Nephron progenitor cell (in vitro differentiated cells): Measurements from ENCODE around the gene TMEM87B.

Experiments
- DNase-seq: peaks from one replicate; pipeline ENCODE4 v3.0.0; 2021
- H3K27ac Mint-ChIP-seq: 2 replicates; pipeline ENCODE4 v1.8.0; 2021; ENCODE audit warnings: mild to moderate bottlenecking, moderate library complexity, mixed read lengths
- H3K27me3 Mint-ChIP-seq: 2 replicates; pipeline ENCODE4 v1.8.0; 2021; ENCODE audit warnings: mild to moderate bottlenecking, low read depth, mixed read lengths; ENCODE audit not compliant: poor library complexity
- H3K36me3 Mint-ChIP-seq: 2 replicates; pipeline ENCODE4 v1.8.0; 2021; ENCODE audit warnings: low read depth, mixed read lengths
- H3K4me1 Mint-ChIP-seq: 2 replicates; pipeline ENCODE4 v1.8.0; 2021; ENCODE audit warnings: mixed read lengths
- H3K4me3 Mint-ChIP-seq: 2 replicates; pipeline ENCODE4 v1.8.0; 2021; ENCODE audit warnings: mild to moderate bottlenecking, moderate library complexity, mixed read lengths
- H3K9me3 Mint-ChIP-seq: 2 replicates; pipeline ENCODE4 v1.8.0; 2021; ENCODE audit warnings: mild to moderate bottlenecking, moderate library complexity, mixed read lengths
- CTCF ChIP-seq: fragments of 200-600 bp; sonication (generic); IDR thresholded peaks from 2 replicates; pipeline ENCODE4 v1.5.0; 2021; ENCODE audit warnings: antibody characterized with exemption

The TMEM87B gene

GRCh38 chr2:112151701-112152440, 96.8 kb downstream of the TMEM87B start:
- no peak overlapping the region for H3K27ac Mint-ChIP-seq
- no peak for TF ChIP-seq CTCF
- H3K4me1 Mint-ChIP-seq: peaks cover 57% of the 10 kb centered on the region
- DNase-seq: no peak
- peaks cover 69% of the 10 kb centered on the region for H3K36me3 Mint-ChIP-seq
- H3K9me3 Mint-ChIP-seq: no peaks in the 10 kb centered on the region
- H3K4me3 Mint-ChIP-seq: no peak overlapping the region
- H3K27me3 Mint-ChIP-seq: peaks cover 8% of the 10 kb centered on the region

DNA sequence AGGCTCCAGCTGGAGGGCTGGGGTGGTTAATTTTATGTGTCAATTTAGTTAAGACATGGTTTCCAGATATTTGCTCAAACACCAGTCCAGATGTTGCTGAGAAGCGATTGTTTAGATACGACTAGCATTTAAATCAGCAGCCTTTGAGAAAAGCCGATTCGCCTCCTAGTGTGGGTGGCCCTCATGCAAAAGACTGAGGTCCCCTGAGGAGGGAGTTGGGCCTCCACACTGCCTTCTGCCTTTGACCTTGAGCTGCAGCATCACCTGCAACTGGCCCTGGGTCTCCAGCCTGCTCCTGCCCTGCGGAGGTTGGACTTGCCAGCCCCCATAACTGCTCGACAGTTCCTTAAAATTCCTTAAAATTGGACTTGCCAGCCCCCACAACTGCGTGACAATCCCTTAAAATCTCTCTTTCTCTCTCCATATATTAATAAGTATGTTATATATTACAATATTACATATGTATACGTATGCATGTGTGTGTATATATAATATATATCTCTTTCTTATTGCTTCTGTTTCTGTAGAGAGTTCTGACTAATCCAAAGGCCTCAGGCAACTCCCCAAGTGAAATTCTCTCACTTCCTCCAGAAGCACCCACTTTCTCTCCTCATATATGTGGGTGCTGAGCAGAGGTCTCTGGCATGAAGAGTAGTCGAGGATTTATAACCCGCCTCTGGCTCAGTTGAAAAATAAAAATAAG, 97.6 kb downstream of the TMEM87B start:
- H3K27ac Mint-ChIP-seq: no peak overlapping the region
- no peaks in the 10 kb centered on the region for H3K9me3 Mint-ChIP-seq
- peaks cover 61% of the 10 kb centered on the region for H3K36me3 Mint-ChIP-seq
- TF ChIP-seq CTCF: no peak
- H3K4me1 Mint-ChIP-seq: peaks cover 50% of the 10 kb centered on the region
- H3K27me3 Mint-ChIP-seq: peaks cover 5% of the 10 kb centered on the region
- DNase-seq: no peak
- no peak overlapping the region for H3K4me3 Mint-ChIP-seq

- Mint-ChIP-seq H3K27me3 (peaks cover 2% of the 10 kb centered on the region), H3K4me3 (no peak overlapping the region), H3K4me1 (peaks cover 45% of the 10 kb centered on the region), H3K9me3 (no peaks in the 10 kb centered on the region), H3K36me3 (peaks cover 56% of the 10 kb centered on the region), H3K27ac (no peak overlapping the region)
- no peak for TF ChIP-seq CTCF
- DNase-seq: no peak
Measured at GRCh38 chr2:112153179-112153490, 98.1 kb downstream of the TMEM87B start.

- DNase-seq: no peak
- no peak for TF ChIP-seq CTCF
- Mint-ChIP-seq H3K4me3 (no peak overlapping the region), H3K27me3 (peaks cover 2% of the 10 kb centered on the region), H3K27ac (no peak overlapping the region), H3K36me3 (peaks cover 53% of the 10 kb centered on the region), H3K9me3 (no peaks in the 10 kb centered on the region), H3K4me1 (peaks cover 41% of the 10 kb centered on the region)
Measured at GRCh38 chr2:112153501-112153900, 98.4 kb downstream of the TMEM87B start.

DNA sequence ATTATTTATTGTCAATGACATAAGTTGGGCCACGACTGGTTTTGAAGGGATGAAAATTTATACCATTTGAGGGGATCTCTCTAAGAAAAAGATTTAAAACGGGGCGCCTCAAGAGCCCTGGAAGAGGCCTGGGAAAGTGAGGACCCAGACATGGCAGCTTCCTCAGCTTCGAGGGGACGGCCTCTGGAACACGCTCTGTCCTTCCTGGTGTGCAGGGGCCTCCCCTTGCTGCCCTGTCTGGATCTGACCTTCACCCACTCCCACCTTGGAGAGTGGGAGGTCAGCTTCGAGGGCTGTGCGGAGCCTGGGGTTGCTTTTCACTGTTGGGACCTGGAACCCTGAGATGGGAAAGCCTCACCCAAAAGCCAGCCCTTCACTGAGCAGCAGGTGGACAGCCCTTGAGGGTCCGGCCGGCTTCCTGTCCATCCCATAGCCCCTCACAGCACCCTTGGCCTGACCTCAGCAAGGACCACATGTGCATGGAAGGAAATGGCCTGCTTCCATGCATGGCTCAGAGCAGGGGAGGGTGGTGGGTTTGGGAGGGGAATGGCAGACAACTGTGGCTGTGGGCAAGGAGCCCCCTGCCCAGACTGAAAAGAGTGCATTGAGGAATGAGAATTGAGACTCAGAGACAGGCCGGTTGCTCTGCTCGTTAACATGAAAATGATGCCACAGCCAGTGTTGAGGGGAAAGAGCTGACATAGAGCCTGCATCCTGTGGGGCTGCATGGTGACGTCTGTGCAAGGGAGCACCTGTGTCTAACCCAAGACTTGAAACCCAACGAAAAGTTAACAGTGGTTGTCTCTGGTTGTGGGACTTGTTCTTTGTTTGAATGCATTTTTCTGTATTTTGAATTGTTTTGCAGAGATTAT, 99.4 kb downstream of the TMEM87B start:
- peaks cover 39% of the 10 kb centered on the region for H3K4me1 Mint-ChIP-seq
- no peaks in the 10 kb centered on the region for H3K9me3 Mint-ChIP-seq
- peaks cover 2% of the 10 kb centered on the region for H3K27me3 Mint-ChIP-seq
- H3K27ac Mint-ChIP-seq: no peak overlapping the region
- no peak overlapping the region for H3K4me3 Mint-ChIP-seq
- TF ChIP-seq CTCF: no peak
- DNase-seq: no peak
- H3K36me3 Mint-ChIP-seq: peaks cover 51% of the 10 kb centered on the region
